ENCODE results near the gene STXBP5L.
A peak's percentile ranks its signal among the peaks of the same experiment; 100 is the strongest.
"Not testable (repeated sequence)": the region's sequence is repeated elsewhere in the genome, so short reads cannot be mapped to it uniquely, and the experiment has no call there.

Gene STXBP5L

DNA sequence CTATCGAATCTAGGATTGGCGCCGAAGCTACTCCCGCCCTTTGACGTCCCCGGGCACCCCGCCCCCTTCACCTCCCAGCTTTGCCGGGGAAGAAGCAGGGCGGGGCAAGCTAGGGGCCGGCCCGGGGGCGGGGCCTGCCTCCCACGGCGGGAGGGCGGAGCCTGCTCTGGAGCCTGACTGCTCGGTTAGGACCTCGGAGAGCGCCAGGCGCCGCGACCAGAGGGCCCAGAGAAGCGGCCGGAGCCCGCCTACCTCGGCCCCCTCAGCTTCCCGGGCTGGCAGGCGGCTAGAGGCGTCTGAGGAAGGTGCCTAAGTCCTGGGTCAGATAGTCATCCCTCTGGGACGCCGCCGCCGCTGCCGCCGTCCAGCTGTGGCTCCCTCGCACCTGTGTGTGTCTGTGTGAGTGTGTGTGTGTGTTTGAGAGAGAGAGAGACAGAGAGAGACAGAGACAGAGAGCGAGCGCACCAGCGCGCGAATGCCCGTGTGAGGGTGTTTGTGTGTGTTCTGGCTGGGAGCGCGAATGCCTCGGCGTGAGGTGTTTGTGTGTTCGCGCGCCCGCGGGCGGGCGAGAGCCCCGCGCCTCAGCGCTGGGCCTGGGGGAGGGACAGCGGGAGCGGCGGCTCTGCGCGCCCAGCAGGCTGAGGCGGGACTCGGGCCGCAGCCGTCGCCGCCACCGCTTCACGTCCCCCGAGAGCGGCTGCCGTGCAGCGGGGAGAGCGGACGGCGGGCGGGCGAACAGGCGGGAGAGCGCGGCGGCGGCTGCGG, at the start of gene STXBP5L:
Gene STXBP5L (plus strand): TSS at position 176 of the 765 bp plus-strand sequence. CDS start 1,374 bp downstream, outside the sequence.
- peak; percentile 48 to 68 for ATAC-seq

DNA sequence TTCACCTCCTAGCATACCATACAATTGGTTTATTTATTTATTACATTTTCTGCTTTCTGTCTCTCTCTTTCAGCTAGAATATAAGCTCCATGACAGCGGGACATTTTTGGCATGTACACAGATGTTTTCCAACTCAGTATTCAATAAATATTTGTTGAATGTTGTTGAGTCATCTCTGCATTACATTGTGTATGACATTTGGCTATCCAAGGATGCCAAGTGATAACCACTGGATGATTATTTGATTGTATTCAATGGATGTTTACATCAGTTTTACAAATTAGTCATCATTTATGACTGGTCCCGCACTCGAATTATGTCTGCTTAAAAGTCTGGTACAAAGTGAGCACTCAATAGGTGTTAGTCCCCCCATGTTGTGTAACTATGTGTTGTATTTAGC, 49.5 kb upstream of the STXBP5L start:
- no peak for ATAC-seq

DNA sequence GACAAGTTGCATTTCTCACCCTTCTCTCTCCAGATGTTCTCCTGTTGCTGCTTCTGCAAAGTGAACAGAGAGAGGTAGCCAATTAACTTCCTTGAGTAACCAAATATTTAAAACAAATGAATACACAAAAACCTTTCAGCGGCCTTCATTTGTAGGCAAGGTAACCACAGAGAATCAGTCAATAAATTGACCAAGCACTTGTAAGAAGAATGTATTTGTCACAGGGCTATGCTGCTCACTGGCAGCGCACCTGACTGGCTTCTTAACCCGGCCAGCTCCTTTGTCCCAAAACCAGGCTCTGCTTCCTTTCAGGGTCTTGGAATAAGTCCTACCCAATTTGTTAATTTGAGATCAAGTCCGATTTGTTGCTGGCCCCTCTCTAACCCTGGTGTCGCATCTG, 43.5 kb upstream of the STXBP5L start:
- no peak for ATAC-seq

DNA sequence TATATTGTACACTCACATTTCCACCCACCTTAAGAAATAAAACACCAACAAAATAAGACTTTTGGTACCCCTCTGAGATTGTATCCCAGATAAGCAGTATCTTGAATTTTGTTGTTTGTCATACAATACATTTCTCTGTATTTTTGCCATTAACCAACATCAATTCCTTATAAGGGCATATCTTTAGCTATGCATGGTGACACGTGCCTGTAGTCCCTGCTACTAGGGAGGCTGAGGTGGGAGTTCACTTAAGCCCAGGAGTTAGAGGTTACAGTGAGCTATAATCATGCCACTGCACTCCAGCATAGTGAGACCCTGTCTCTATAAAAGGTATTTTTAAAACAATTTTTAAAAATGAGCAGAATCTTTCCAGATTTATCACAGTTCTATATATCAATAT, 32.5 kb upstream of the STXBP5L start:
- ATAC-seq = no peak

DNA sequence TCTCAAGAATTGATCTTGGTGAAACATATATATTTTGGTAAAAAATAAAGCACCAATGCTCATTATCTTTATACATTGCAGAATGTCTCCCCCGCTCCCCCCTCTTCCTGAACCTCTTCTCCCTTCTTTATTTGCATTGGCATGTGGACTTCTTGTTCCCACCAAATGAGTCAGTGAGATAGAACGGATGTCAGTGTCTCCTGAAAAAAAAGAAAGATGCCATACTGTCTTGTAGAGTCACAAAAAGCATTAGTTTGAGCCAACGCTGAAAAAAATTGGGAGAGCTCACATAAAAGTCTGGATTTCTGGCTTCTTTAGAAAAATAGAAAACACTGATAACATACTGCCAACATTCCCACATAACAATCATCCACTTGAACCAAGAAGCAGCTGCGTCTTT, 32.0 kb upstream of the STXBP5L start:
- no peak for ATAC-seq

DNA sequence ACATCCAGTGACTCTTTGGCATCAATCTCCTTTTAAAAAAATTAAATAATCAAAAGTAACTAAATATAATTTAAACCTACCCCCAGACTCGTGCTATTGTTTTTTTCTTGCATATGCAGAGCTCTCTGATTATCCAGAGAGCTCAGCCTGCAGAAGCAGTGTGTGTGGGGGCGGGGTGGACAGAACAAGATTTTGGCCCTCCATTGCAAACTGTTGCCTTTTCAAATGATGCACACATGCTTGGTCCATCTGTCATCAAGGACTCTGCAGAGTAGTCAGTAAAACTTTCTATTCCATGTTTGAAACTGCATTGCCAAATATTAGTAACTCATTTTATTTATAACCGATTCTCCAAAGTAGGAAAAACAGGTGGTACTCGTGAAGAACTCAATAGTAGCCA, 28.6 kb upstream of the STXBP5L start:
- no peak for ATAC-seq

DNA sequence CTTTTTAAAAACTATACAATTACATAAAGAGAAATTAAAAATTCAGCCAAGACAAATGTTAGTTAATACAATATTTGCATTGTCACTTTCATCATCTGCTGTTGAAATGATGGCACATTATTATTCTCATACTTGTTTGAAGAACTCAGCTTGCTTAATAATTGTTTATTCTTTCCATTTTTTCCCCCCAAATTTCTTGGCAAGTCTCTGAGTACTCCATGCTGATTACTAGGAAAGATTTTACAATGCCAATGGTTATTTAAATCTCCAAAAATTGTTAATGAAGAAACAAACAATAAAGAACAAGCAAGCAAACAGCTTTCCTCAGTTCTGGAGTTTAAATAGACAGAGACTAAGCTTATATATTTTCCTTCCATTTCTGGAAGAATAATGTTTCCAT, 15.1 kb upstream of the STXBP5L start:
- no peak for ATAC-seq

DNA sequence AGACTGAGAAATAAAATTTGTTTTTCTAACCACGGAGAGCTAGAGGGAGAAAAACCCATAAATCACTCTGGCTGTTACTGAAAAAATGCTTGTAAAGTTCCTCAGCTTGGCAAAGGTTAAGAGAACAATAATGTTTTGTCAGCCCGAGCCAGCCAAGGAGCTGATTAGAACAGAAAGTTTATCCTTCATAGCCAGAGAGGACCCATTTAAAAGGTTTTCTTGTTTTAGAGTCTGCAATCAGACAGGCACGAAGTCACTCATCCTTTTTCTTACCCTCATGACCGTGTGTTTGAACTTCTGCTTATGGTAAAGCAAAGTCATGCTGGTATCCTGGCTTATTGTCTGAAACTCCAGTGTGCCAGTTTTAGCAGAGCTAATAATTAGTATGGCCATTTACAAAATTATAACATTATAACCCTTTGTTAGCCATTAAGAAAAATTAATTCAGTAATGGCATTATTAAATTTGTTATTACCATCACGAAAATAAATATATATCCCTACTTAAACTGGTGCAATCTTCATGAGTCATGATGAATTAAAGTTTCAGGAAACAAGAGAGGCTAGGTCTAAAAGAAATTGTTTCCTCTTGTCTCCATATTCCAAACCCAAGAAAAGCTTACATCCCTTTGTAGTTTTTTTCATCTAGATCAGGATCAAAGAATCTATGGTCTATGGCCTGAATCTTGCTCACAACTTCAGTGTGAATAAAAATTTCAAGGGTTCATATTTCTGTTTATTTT, 13.5 kb upstream of the STXBP5L start:
- no peak for ATAC-seq

DNA sequence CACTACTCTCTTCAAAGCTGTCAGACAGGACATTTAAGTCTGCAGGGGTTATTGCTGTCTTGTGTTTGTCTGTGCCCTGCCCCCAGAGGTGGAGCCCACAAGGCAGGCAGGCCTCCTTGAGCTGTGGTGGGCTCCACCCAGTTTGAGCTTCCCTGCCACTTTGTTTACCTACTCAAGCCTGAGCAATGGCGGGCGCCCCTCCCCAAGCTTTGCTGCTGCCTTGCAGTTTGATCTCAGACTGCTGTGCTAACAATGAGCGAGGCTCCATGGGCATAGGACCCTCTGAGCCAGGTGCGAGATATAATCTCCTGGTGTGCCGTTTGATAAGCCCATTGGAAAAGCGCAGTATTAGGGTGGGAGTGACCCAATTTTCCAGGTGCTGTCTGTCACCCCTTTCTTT, 6.3 kb upstream of the STXBP5L start:
- ATAC-seq = not testable (repeated sequence)

DNA sequence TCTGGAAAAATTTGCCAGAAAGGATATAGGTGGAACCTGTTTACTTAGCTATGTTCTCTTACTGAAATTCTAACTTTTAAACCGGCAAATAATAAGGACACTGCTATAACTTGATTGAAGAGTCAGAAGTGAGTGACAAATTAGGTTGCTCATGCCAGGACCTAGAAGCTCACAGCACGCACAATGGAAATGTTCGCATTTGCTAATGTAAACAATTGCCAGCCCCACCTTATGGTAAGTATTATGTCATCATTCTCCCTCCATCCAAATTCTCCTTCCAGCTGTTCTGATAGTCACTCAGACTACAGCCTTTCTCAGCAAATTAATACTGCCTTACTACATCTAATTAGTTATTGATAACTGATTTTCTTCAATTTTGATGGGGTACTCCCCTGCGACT, 4.8 kb upstream of the STXBP5L start:
- no peak for ATAC-seq

DNA sequence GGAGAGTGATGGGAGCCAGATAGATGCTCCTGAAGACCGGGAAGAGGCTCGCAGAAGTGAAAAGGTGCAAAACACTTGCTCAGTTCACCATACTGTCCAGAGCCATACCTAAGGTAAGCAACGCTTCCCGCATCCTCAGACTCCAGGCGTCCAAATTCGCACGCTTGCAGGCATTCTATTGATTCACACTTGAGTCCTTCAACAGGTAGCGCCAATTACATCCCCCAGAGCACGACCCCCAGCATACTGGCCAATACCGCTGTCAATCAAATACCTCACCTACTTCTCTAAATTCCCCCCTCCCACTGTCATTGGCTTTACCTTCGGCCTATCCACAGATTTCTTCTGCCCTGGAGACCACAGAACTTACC, 361 bp upstream of the STXBP5L start:
- ATAC-seq = no peak

DNA sequence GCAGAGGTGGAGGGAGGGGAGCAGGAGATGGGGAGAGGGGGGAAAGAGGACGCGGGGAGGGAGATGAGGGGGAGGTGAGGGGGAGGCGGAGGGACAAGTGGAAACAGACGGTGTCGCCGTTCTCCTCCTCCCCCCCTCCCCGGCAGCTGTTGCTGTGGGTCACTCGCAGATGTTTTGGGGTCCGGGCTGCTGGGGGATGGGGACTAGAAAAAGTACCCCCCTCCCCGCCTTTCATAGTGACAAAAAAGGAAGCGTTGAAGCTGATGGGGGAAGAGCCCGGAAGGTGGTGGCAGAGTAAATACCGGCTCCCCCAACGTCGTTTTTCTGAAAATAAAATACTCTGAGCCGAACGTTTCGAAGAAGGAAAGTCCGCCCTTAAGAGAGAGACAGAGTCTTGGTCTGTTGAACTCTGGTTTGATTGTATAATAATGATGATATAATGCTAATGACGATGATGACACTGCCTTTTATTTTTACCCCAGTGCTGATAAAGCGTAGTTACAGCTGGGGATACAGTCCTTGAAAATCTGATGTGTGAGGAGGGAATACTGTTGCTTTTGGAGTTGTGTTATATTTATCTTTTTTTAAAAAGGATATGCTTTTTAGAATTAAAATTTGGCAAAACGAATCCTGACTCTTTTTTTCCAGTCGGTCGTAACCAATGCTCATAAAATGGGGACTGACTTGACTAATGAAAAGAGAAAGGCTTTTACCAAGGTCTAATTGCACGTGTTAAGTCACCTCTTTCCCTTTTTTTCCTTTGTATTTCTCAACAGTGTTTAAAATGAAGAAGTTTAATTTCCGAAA, 993 bp downstream of the STXBP5L start:
- ATAC-seq = no peak

DNA sequence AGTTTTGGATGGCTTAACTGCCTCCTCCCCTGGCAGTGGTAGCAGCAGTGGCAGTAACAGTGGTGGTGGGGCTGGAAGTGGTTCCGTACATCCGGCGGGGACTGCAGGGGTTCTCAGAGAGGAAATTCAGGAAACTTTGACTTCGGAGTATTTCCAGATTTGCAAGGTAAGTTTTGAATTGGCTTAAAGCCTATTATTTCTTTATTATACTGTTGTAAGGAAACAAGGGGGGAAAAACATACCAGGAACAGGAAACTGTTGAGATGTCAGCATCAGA, 1.5 kb downstream of the STXBP5L start:
- no peak for ATAC-seq

DNA sequence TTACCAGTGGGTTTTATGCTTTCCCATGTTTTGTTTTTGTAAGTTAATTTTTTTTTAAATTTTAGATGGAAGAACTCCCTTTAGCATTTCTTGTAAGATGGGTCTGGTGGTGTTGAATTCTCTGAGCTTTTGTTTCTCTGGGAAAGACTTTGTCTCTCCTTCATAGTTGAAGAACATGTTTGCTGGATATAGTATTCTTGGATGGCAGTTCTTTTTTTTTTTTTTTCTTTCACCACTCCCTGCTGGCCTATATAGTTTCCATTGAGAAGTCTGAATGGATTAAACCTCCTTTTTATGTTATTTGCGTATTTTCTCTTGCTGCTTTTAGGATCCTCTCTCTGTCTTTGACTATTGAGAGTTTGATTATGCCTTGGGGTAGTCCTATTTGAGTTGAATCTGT, 18.1 kb downstream of the STXBP5L start:
- no peak for ATAC-seq

DNA sequence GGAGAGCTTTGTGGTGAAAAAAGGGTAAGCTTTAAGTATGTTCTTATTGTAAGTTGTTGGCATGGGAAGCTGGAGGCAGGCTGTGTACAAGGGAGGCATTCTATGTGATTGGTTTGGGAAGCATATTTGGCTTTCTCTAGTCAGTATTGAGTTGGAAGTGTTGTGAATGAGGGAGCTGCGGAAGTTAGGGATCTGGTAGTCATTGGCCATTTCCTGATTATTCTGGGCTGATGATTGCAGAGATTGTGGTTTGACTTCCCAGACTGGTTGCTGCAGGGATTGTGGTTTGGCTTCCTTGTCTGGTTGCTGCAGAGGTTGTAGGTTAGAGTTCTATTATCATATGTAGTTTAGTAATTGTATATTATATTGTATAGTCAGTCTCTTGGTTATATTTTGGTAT, 21.0 kb downstream of the STXBP5L start:
- no peak for ATAC-seq

DNA sequence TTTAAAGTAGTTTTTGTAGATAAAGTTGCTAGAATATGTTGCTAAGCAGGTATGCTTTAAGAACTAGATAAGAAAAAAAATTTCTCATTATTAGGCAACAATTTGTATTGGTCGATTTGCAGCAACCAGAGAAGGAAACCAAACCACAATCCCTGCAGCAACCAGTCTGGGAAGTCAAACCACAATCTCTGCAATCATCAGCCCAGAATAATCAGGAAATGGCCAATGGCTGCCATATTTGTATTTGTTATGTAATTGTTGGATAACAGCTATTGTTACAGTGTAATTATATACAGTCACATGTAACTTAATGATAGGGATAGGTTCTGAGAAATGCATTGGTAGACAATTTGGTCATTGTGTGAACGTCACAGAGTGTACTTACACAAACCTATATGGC, 23.6 kb downstream of the STXBP5L start:
- ATAC-seq = no peak

DNA sequence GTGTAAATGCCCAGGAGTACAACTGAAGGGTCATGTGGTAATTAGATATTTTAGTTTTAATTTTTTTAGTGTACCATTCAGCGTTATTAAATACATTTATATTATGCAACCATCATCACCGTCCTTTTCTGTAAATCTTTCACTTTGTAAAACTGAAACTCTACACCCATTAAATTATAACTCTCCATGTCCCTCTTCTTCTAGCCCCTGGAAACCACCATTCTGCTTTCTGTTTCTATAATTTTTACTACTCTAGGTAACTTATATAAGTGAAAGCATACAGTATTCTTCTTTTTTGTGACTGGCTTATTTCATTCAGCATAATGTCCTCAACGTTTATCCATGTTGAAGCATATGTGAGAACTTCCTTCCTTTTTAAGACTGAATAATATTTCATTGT, 48.1 kb downstream of the STXBP5L start:
- ATAC-seq = no peak

DNA sequence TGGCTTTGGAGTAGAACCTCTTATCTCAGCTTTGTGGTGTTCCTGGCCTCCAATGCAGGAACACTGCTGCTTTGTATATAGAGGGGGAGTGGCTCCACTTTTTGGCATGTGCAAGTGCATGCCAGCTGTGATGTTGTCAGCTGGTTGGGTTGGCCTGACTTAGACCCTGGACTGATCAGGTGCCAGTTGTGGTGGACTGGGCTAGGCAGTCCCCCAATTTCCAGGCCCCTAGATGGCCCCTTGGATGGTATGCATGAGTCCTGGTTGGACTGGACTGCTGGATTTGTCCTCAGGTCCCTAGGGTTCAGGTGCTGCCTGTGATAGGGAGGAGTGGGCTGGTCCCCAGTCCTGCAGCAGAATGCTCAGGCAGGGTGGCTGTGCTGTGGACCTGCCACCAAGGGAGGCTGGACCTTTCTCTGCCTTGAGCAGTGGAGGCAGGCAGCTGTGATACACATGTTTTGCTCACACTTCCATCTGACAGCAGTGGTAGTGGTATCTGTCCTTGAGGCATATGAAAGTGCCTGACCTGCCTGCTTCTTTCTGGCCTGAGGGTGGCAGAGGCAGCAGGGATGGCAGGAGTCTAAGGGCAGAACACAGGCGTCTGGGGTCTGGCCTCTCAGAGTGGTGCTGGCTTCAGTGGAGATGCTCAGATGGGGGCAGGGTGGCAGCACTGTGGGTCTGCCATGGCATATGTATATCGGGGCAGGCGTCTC, 74.8 kb downstream of the STXBP5L start:
- no peak for ATAC-seq

DNA sequence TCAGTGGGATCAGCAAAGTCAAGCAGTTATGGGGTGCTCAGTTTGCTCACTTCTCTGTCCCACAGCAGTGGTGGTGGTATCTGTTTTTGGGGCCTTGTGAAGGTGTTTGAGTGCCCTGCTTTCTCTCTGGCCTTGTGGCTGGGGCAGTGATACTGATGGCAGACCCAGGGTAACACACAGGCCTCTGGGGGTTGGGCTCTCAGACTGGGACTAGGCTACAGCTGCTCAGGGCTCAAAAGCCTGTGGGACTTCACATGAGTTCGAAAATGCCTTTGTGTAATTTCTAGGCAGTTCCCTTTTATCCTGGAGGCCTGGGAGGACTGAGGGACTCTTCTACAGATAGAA, 75.3 kb downstream of the STXBP5L start:
- no peak for ATAC-seq

DNA sequence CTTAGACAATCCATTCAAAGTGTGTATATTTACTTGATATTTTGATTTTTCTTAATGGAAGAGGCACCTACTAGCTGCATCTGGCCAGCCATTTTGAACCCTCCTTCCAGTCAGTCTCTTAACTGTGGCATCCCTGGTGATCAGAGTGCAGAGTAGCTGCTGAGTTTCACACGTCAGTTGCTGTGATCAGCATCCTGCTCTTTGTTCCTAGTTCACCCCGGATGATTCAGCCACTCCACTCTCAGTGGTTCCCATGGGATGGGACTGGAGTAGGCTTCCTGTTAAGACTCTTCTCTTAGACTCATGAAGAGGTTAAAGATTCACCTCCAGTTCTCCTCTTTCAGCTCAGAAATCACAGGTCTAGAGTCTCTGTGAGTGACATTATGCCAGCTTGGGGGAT, 75.8 kb downstream of the STXBP5L start:
- no peak for ATAC-seq

DNA sequence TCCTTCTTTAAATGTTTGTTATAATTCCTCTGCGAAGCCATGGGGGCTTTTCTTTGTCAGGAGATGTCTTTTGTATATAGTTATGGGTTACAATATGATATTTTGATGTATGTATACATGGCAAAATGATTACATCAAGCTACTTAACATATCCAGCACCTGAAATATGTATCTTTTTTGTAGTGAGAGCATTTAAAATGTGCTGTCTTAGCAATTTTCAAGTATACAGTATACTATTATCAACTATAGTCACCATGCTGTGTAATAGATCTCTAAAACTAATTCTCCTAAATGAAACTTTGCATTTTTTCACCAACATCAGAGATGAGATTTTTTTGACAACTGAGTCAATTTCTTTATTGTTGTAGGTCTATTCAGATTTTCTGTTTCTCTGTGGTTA, 77.2 kb downstream of the STXBP5L start:
- no peak for ATAC-seq

DNA sequence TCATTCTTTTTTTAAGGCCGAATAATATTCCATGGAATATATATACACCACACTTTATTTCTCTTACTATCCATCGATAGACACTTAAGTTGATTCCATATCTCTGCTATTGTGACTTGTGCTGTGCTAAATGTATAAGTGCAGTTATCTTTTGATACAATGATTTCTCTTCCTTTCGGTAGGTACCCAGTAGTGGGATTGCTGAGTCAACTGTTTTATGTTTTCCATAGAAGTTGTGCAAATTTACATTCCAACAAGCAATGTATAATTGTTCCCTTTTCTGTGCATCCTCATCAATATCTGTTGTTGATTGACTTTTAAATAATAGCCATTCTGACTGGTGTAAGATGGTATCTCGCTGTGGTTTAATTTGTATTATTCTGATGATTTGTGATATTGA, 81.0 kb downstream of the STXBP5L start:
- no peak for ATAC-seq

DNA sequence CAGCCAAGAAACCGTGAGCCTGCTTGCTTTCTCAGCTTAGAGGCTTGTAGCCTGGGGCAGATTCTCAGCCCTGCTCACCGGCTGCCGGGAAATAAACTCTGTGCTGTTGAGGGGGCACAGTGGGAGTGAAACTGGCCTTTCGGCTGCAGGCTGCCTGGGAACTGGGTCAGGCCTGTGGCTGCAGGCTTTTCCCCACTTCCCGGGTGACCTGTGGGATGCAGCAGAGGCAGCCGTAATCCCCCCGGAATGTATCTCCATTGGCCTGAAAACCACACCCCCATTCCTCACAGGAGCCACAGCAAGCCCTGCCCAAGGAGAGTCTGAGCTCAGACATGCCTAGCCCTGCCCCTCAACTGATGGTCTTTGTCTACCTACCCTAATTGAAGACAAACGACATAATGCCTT, 110.9 kb downstream of the STXBP5L start:
- ATAC-seq = no peak
